ENCODE data around the gene PARD6A. TPM values are rescaled to one million over a fixed set of nuclear protein-coding genes. Genes with fewer than 3 reads are reported as not detected.

Gene PARD6A
- total and polyA plus RNA-seq, 4 experiments from 2014 or later: 7.4 to 26.5 (median 13.3) TPM

DNA sequence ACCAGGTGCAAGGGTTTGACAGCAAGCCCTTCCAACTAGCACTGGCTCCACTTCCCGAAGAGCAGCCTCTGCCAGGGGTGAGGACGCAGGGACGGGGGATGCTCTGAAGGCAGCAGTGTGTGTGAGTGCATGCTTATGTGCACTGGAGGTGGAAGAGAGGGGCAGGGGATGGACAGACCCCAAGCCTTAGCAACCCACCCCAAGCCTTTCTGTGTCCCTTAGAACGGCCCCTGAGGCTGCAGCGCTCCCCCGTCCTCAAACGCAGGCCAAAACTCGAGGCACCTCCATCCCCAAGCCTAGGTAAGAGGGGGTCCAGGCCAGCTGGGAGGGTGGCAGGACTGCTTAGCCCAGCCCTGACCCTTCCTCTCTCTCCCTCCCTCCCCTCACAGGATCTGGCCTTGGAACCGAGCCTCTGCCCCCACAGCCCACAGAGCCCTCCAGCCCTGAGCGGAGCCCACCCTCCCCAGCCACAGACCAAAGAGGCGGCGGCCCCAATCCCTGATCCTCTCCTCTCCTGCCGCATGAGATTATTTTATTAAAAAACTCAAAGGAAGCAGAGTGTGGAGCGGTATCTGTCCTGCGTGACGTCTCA is 3.6 kb upstream of the PARD6A start:
- no peak overlapping the region for H3K27ac ChIP-seq (ENCODE audit: low read depth, low read length)
- ChIA-PET CTCF (ENCODE audit: partially characterized antibody) (interaction anchor here (1.2 to 6.4 kb wide), 5 partner anchors 10 to 136 kb away, joined by 4 to 51 read pairs (median 12); partner anchors contain the start of genes C16orf86, CARMIL2 and ENKD1), POLR2A (ENCODE audit: partially characterized antibody) (interaction anchor here (1.3 to 6.1 kb wide), 5 partner anchors 10 to 150 kb away, joined by 3 to 164 read pairs (median 8); partner anchors contain the start of genes CARMIL2, CTCF and TSNAXIP1)
- H3K9me3 Mint-ChIP-seq: no peaks in the 10 kb centered on the region
- H3K4me3 Mint-ChIP-seq: peak overlapping the region in 1 of 8 donors; percentile 43
- H3K4me3 ChIP-seq (ENCODE audit: low read length in 2 of 2): no peak overlapping the region
- H3K4me1 ChIP-seq (ENCODE audit: insufficient read depth, low read length): peaks cover 24% of the 10 kb centered on the region
- H3K27me3 Mint-ChIP-seq: no peaks in the 10 kb centered on the region
- H3K27me3 ChIP-seq (ENCODE audit: insufficient read depth, low read length): no peaks in the 10 kb centered on the region
- DNase-seq: no peak
- H3K36me3 Mint-ChIP-seq: peaks cover 9 to 32% of the 10 kb centered on the region in 2 donors
- no peaks in the 10 kb centered on the region for H3K9me3 ChIP-seq (ENCODE audit: control insufficient read depth in 1 of 2, low read length in 2 of 2)
- peak overlapping the region in 3 of 7 donors; percentile 21 to 56 (median 35) for H3K27ac Mint-ChIP-seq
- H3K4me1 Mint-ChIP-seq: peaks cover 9 to 36% (median 18%) of the 10 kb centered on the region in 4 donors
- H3K36me3 ChIP-seq (ENCODE audit: insufficient read depth, low read length): peaks cover 27% of the 10 kb centered on the region
- intact Hi-C loops (cut with micrococcal nuclease): no loop called here

DNA sequence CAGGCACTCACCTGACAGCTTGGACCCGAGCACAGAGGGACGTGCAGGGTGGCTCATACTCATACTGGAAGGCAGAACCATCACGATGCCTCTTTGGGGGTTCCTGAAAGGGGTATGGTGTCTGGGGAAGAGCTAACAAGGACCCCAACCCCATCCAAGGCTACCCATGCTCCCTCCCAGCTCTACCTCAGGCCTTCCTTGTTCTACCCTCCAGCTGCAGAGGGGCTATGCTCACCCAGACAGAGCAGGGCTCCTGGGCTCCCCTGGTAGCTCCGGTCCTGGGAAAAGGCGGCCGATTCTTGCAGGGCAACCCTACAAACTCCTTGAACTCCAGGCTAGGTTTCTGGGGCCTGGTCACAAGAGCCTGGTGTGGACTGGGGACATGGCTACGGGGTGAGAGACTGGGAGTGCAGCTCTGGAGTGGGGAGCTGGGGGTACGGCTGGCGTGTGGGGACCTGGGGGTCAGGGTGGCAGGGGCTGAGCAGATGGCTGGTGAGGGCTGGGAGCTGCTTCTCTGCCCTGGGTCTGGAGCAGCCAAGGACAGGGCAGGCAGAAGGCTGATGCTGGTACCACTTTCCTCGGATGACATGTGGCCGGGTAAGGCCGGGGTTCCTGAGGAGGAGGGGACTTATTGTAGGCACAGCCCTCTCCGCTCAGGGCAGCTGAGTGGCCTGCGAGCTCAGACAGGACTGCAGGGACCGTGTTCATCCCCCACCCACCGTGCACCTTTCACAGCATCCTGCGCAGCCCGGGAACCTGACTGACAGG is 2.8 kb upstream of the PARD6A start:
- Histone ChIP-seq H3K9me3 (ENCODE audit: control insufficient read depth in 1 of 2, low read length in 2 of 2) (no peaks in the 10 kb centered on the region), H3K4me1 (ENCODE audit: insufficient read depth, low read length) (peaks cover 25% of the 10 kb centered on the region), H3K4me3 (ENCODE audit: low read length in 2 of 2) (no peak overlapping the region), H3K27me3 (ENCODE audit: insufficient read depth, low read length) (no peaks in the 10 kb centered on the region), H3K36me3 (ENCODE audit: insufficient read depth, low read length) (peaks cover 24% of the 10 kb centered on the region), H3K27ac (ENCODE audit: low read depth, low read length) (no peak overlapping the region)
- Mint-ChIP-seq H3K36me3 (peaks cover 7 to 30% of the 10 kb centered on the region in 2 donors), H3K27me3 (no peaks in the 10 kb centered on the region), H3K4me1 (peaks cover 9 to 35% (median 18%) of the 10 kb centered on the region in 4 donors), H3K9me3 (no peaks in the 10 kb centered on the region), H3K4me3 (peak overlapping the region in 5 of 8 donors; percentile 9 to 95 (median 38)), H3K27ac (peak overlapping the region in 6 of 7 donors; percentile 21 to 86 (median 63))
- intact Hi-C loops (cut with micrococcal nuclease): no loop called here
- CTCF ChIA-PET (ENCODE audit: partially characterized antibody): interaction anchor here (1.2 to 6.4 kb wide), 9 partner anchors 10 to 144 kb away, joined by 3 to 51 read pairs (median 12); partner anchors contain the start of genes C16orf86, CARMIL2 and ENKD1
- POLR2A ChIA-PET (ENCODE audit: partially characterized antibody): interaction anchor here (0.5 to 6.1 kb wide), 10 partner anchors 9 to 399 kb away, joined by 3 to 164 read pairs (median 6); partner anchors contain the start of genes CARMIL2, CTCF and TSNAXIP1
- no peak for DNase-seq

DNA sequence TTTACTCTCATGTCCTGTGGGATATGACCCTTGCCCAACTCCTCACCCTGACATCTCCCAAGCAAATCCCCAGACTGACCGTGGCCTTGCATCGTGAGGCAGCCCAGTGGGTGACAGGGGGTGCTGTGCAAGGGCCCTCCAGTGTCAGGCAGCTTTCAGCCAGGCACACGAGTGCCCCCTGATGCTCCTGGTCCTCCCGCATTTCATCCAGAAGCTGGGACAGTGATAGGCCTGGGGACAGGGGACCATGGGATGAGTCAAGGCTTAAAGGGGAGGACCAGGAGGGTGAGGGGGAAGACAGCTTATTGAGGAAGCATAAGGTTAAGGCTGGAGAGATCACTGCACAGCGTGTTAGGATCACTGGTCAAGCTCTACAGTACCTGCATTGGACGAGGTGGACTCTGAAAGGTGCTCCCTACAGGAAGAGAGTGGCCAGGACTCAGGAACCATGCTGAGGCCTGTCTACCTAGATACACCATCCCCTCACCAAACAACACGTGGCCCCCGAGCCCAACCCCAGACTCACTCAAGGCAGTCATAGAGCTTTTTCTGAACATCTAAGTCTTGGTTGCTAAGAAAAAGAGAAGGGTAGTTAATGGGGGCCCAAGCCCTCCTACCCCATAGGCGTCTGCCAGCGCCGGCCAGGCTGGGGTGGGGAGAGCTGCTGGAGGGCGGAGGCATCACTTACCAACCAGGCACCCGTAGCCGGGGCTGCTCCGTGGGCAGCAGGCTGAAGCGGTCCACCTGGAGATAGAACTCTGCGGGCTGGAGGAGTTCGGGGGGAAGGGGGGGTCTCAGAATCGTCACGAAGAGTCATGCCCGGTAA is 1.7 kb upstream of the PARD6A start:
- Histone ChIP-seq H3K27me3 (ENCODE audit: insufficient read depth, low read length) (no peaks in the 10 kb centered on the region), H3K4me3 (ENCODE audit: low read length in 2 of 2) (peak overlapping the region; percentile 98 to 100), H3K27ac (ENCODE audit: low read depth, low read length) (peak overlapping the region; percentile 98), H3K36me3 (ENCODE audit: insufficient read depth, low read length) (peaks cover 24% of the 10 kb centered on the region), H3K9me3 (ENCODE audit: control insufficient read depth in 1 of 2, low read length in 2 of 2) (no peaks in the 10 kb centered on the region), H3K4me1 (ENCODE audit: insufficient read depth, low read length) (peaks cover 25% of the 10 kb centered on the region)
- DNase-seq: peak in 1 of 5 donors; percentile 45
- no peaks in the 10 kb centered on the region for H3K27me3 Mint-ChIP-seq
- H3K4me1 Mint-ChIP-seq: peaks cover 9 to 35% (median 18%) of the 10 kb centered on the region in 4 donors
- CTCF ChIA-PET (ENCODE audit: partially characterized antibody): interaction anchor here (0.6 to 6.4 kb wide), 13 partner anchors 8 to 200 kb away, joined by 3 to 51 read pairs (median 5); partner anchors contain the start of genes C16orf86, CARMIL2, CTCF and ENKD1
- peaks cover 7 to 30% of the 10 kb centered on the region in 2 donors for H3K36me3 Mint-ChIP-seq
- POLR2A ChIA-PET (ENCODE audit: partially characterized antibody): interaction anchor here (1.1 to 6.1 kb wide), 10 partner anchors 8 to 178 kb away, joined by 4 to 164 read pairs (median 10); partner anchors contain the start of genes ATP6V0D1, CARMIL2, CTCF and GFOD2
- H3K4me3 Mint-ChIP-seq: peak overlapping the region; percentile 93 to 98 (median 95)
- H3K27ac Mint-ChIP-seq: peak overlapping the region; percentile 86 to 99 (median 98)
- no peaks in the 10 kb centered on the region for H3K9me3 Mint-ChIP-seq
- intact Hi-C loops (cut with micrococcal nuclease): no loop called here

DNA sequence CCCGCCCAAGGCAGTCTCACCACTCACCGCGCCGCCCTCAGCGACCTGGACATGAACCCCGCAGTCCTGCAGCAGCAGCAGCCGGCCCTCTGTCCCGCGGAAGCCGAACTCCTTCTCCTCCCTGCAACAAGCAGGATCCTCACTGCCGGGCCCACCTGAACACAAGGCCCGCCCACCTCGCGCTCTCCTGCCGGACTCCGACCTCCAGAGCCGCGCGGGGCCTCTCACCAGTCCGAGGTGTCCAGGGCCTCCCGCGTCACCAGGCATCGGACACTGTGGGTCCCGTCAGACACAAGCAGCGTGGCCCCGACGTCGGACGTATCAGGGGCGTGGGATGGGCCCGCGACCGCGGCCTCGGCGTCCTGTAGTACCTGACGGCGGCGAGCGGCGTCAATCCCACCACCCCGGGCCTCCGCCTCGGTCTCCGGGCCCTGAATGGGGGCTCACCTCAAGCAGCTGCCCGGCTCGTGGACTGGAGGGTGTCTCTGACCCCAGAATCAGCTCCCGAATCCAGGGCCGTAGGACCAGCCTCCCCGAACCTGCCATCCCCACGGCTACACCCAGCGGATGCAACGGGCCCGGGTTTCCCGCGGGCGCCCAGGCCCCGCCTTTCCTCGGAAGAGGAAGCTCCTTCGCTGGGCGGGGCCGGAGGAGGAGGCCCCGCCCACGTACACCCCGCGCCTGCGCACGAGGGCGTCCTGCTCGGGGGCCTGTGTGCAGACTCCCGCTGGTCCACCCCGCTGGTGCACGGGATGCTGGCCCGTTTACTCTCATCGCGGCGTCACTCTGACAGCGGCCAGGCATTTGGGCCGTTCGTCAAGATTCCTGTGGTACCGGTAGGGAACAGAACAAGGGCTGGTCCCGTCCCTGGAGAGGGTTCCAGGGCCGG is 841 bp upstream of the PARD6A start, which contains the start of gene ACD:
TSS of gene ACD (minus strand) at position 586 of the 889 bp plus-strand sequence. CDS start at position 546, 40 bp downstream.
- H3K9me3 Mint-ChIP-seq: no peaks in the 10 kb centered on the region
- H3K27me3 Mint-ChIP-seq: no peaks in the 10 kb centered on the region
- intact Hi-C loops (cut with micrococcal nuclease): loop anchor here (1.0 to 5.0 kb wide), 8 partner anchors 15 to 425 kb away; partner anchors contain the start of genes ATP6V0D1, CARMIL2, CTCF and GFOD2
- H3K27ac ChIP-seq (ENCODE audit: low read depth, low read length): peak within 1 kb of the TSS; percentile 98
- H3K36me3 ChIP-seq (ENCODE audit: insufficient read depth, low read length): peaks cover 19% of the 10 kb centered on the region
- H3K4me1 ChIP-seq (ENCODE audit: insufficient read depth, low read length): peaks cover 25% of the 10 kb centered on the region
- H3K27me3 ChIP-seq (ENCODE audit: insufficient read depth, low read length): no peaks in the 10 kb centered on the region
- H3K4me3 Mint-ChIP-seq: peak within 1 kb of the TSS; percentile 93 to 98 (median 95)
- ChIA-PET POLR2A (ENCODE audit: partially characterized antibody) (interaction anchor here (0.6 to 6.1 kb wide), 26 partner anchors 11 to 276 kb away, joined by 3 to 164 read pairs (median 5); partner anchors contain the start of genes ATP6V0D1, CARMIL2, CTCF and EDC4), CTCF (ENCODE audit: partially characterized antibody) (interaction anchor here (0.8 to 6.4 kb wide), 13 partner anchors 8 to 179 kb away, joined by 3 to 51 read pairs (median 5); partner anchors contain the start of genes ATP6V0D1, C16orf86, CARMIL2 and CTCF)
- H3K4me3 ChIP-seq (ENCODE audit: low read length in 2 of 2): peak within 1 kb of the TSS; percentile 98 to 100
- peaks cover 9 to 43% (median 19%) of the 10 kb centered on the region in 4 donors for H3K4me1 Mint-ChIP-seq
- H3K27ac Mint-ChIP-seq: peak within 1 kb of the TSS; percentile 97 to 99 (median 98)
- H3K9me3 ChIP-seq (ENCODE audit: control insufficient read depth in 1 of 2, low read length in 2 of 2): no peaks in the 10 kb centered on the region
- peak; percentile 90 to 96 (median 94) for DNase-seq
- H3K36me3 Mint-ChIP-seq: peaks cover 7 to 24% of the 10 kb centered on the region in 2 donors

DNA sequence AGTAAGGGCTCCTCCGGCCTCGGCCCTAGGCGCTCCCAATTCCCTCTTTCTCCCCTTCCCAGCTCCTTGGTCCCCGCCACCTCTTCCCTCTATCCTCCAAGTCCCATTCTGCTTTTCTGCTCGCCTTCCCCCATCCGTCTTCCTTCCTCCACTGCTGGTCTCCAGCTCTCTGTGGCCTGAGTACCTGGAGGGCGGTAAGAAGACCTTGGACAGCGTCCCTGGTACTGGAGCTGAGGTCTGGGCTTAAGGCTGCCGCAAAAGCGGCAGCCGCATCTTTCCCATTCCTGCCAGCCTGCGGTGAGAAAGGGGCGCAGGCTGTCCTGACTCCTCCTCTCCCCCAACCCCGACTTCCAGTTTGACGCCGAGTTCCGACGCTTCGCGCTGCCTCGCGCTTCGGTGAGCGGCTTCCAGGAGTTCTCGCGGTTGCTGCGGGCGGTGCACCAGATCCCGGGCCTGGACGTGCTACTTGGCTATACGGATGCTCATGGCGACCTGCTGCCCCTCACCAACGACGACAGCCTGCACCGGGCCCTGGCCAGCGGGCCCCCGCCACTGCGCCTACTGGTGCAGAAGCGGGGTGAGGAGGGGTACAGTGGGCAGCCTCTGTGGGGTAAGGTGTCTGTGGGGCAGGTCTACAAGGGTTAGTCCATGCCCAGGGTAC is 471 bp downstream of the PARD6A start:
- peak in 1 of 5 donors; percentile 58 for DNase-seq
- Mint-ChIP-seq H3K36me3 (peaks cover 0 to 15% of the 10 kb centered on the region in 2 donors), H3K4me1 (peaks cover 10 to 47% (median 20%) of the 10 kb centered on the region in 4 donors), H3K27me3 (no peaks in the 10 kb centered on the region), H3K4me3 (peak overlapping the region; percentile 80 to 95 (median 92)), H3K27ac (peak overlapping the region; percentile 90 to 98 (median 97)), H3K9me3 (no peaks in the 10 kb centered on the region)
- POLR2A ChIA-PET (ENCODE audit: partially characterized antibody): interaction anchor here (0.7 to 6.1 kb wide), 13 partner anchors 11 to 275 kb away, joined by 3 to 164 read pairs (median 10); partner anchors contain the start of genes ATP6V0D1, CARMIL2, CTCF and GFOD2
- Histone ChIP-seq H3K4me1 (ENCODE audit: insufficient read depth, low read length) (peaks cover 33% of the 10 kb centered on the region), H3K4me3 (ENCODE audit: low read length in 2 of 2) (peak overlapping the region; percentile 17 to 100), H3K9me3 (ENCODE audit: control insufficient read depth in 1 of 2, low read length in 2 of 2) (no peaks in the 10 kb centered on the region), H3K27ac (ENCODE audit: low read depth, low read length) (peak overlapping the region; percentile 98), H3K36me3 (ENCODE audit: insufficient read depth, low read length) (peaks cover 10% of the 10 kb centered on the region), H3K27me3 (ENCODE audit: insufficient read depth, low read length) (no peaks in the 10 kb centered on the region)
- intact Hi-C loops (cut with micrococcal nuclease): loop anchor here (2.0 to 5.0 kb wide), 5 partner anchors 16 to 180 kb away; partner anchors contain the start of genes ATP6V0D1, CARMIL2, GFOD2 and RANBP10
- CTCF ChIA-PET (ENCODE audit: partially characterized antibody): interaction anchor here (1.6 to 6.4 kb wide), 5 partner anchors 10 to 147 kb away, joined by 3 to 51 read pairs (median 23); partner anchors contain the start of genes CARMIL2 and CTCF

Data from CD4-positive, alpha-beta memory T cell (primary cell).